Measurements from ENCODE around the gene TMX1.

Gene TMX1

GRCh38 chr14:51248016-51248987 lies 8.3 kb downstream of the TMX1 start:
- no peak for DNase-seq (ENCODE audit: low spot score)
- Histone ChIP-seq H3K4me2 (ENCODE audit: insufficient read depth, low read length, poor library complexity, severe bottlenecking) (no peak overlapping the region), H2AK5ac (ENCODE audit: low read depth, low read length) (no peak overlapping the region), H3K27ac (replicated peaks; ENCODE audit: low read length) (no peak overlapping the region), H2BK5ac (ENCODE audit: low read length) (no peak overlapping the region), H2BK120ac (ENCODE audit: low read depth, low read length) (no peak overlapping the region), H3K27me3 (ENCODE audit: control insufficient read depth in 3 of 3, insufficient read depth in 3 of 3, low read depth in 1 of 3, low read length in 3 of 3) (no peaks in the 10 kb centered on the region), H2BK15ac (ENCODE audit: low read length) (no peak overlapping the region), H3K4me1 (ENCODE audit: control insufficient read depth in 2 of 2, insufficient read depth in 1 of 2, low read depth in 1 of 2, low read length in 2 of 2) (peaks cover 0 to 5% of the 10 kb centered on the region in 2 donors), H3K4ac (ENCODE audit: low read length) (no peak overlapping the region), H3K23ac (ENCODE audit: low read depth, low read length, poor library complexity) (no peak overlapping the region), H3K9ac (ENCODE audit: low read depth, low read length, poor library complexity) (no peak overlapping the region), H3K4me3 (ENCODE audit: low read length in 2 of 2) (no peak overlapping the region), H2AFZ (ENCODE audit: low read length) (no peak overlapping the region), H3K79me1 (ENCODE audit: low read depth, low read length) (peaks cover 2% of the 10 kb centered on the region), H3K18ac (ENCODE audit: low read length) (no peak overlapping the region), H4K91ac (ENCODE audit: low read depth, low read length, poor library complexity) (no peak overlapping the region), H2BK12ac (ENCODE audit: low read length) (no peak overlapping the region), H3K9me3 (replicated peaks in 1 of 2; ENCODE audit: control insufficient read depth in 2 of 2, insufficient read depth in 1 of 2, low read depth in 1 of 2, low read length in 2 of 2) (peaks cover 0 to 2% of the 10 kb centered on the region in 2 donors), H3K14ac (ENCODE audit: low read length) (no peak overlapping the region), H3K36me3 (replicated peaks in 1 of 2; ENCODE audit: control insufficient read depth in 2 of 2, insufficient read depth in 2 of 2, low read length in 2 of 2) (peaks cover 11 to 97% of the 10 kb centered on the region in 2 donors), H4K8ac (ENCODE audit: low read depth, low read length) (no peak overlapping the region)
- WGBS, 2 donors (ENCODE audit: extremely low coverage in 2 of 2, insufficient read length in 2 of 2, insufficient replicate concordance in 1 of 2) = no CpG with 5 or more reads among the region's 4 CpGs

GRCh38 chr14:51251486-51251885 lies 11.4 kb downstream of the TMX1 start:
- Histone ChIP-seq H3K79me1 (ENCODE audit: low read depth, low read length) (no peaks in the 10 kb centered on the region), H4K91ac (ENCODE audit: low read depth, low read length, poor library complexity) (no peak overlapping the region), H2BK5ac (ENCODE audit: low read length) (no peak overlapping the region), H2BK120ac (ENCODE audit: low read depth, low read length) (no peak overlapping the region), H3K4me2 (ENCODE audit: insufficient read depth, low read length, poor library complexity, severe bottlenecking) (no peak overlapping the region), H3K9ac (ENCODE audit: low read depth, low read length, poor library complexity) (no peak overlapping the region), H3K4ac (ENCODE audit: low read length) (no peak overlapping the region), H2BK12ac (ENCODE audit: low read length) (no peak overlapping the region), H3K27ac (replicated peaks; ENCODE audit: low read length) (no peak overlapping the region), H2AK5ac (ENCODE audit: low read depth, low read length) (no peak overlapping the region), H3K14ac (ENCODE audit: low read length) (no peak overlapping the region), H3K23ac (ENCODE audit: low read depth, low read length, poor library complexity) (no peak overlapping the region), H2AFZ (ENCODE audit: low read length) (no peak overlapping the region), H3K4me3 (ENCODE audit: low read length in 2 of 2) (no peak overlapping the region), H3K36me3 (replicated peaks in 1 of 2; ENCODE audit: control insufficient read depth in 2 of 2, insufficient read depth in 2 of 2, low read length in 2 of 2) (peaks cover 8 to 99% of the 10 kb centered on the region in 2 donors), H3K4me1 (ENCODE audit: control insufficient read depth in 2 of 2, insufficient read depth in 1 of 2, low read depth in 1 of 2, low read length in 2 of 2) (no peaks in the 10 kb centered on the region), H3K27me3 (ENCODE audit: control insufficient read depth in 3 of 3, insufficient read depth in 3 of 3, low read depth in 1 of 3, low read length in 3 of 3) (no peaks in the 10 kb centered on the region), H4K8ac (ENCODE audit: low read depth, low read length) (no peak overlapping the region), H3K18ac (ENCODE audit: low read length) (no peak overlapping the region), H3K9me3 (replicated peaks in 1 of 2; ENCODE audit: control insufficient read depth in 2 of 2, insufficient read depth in 1 of 2, low read depth in 1 of 2, low read length in 2 of 2) (peaks cover 0 to 2% of the 10 kb centered on the region in 2 donors), H2BK15ac (ENCODE audit: low read length) (no peak overlapping the region)
- DNase-seq (ENCODE audit: low spot score) = no peak
- WGBS, 2 donors (ENCODE audit: extremely low coverage in 2 of 2, insufficient read length in 2 of 2, insufficient replicate concordance in 1 of 2) = no CpG with 5 or more reads among the region's 4 CpGs

- H2BK120ac ChIP-seq (ENCODE audit: low read depth, low read length) = no peak overlapping the region
- no peak overlapping the region for H3K4me3 ChIP-seq (ENCODE audit: low read length in 2 of 2)
- H2AK5ac ChIP-seq (ENCODE audit: low read depth, low read length) = no peak overlapping the region
- no peak overlapping the region for H3K14ac ChIP-seq (ENCODE audit: low read length)
- no peaks in the 10 kb centered on the region for H3K27me3 ChIP-seq (ENCODE audit: control insufficient read depth in 3 of 3, insufficient read depth in 3 of 3, low read depth in 1 of 3, low read length in 3 of 3)
- no peak overlapping the region for H2AFZ ChIP-seq (ENCODE audit: low read length)
- H3K36me3 ChIP-seq (replicated peaks in 1 of 2; ENCODE audit: control insufficient read depth in 2 of 2, insufficient read depth in 2 of 2, low read length in 2 of 2) = peaks cover 3 to 99% of the 10 kb centered on the region in 2 donors
- no peak overlapping the region for H2BK5ac ChIP-seq (ENCODE audit: low read length)
- H3K9ac ChIP-seq (ENCODE audit: low read depth, low read length, poor library complexity) = no peak overlapping the region
- H3K23ac ChIP-seq (ENCODE audit: low read depth, low read length, poor library complexity) = no peak overlapping the region
- no peaks in the 10 kb centered on the region for H3K79me1 ChIP-seq (ENCODE audit: low read depth, low read length)
- peaks cover 0 to 8% of the 10 kb centered on the region in 2 donors for H3K9me3 ChIP-seq (replicated peaks in 1 of 2; ENCODE audit: control insufficient read depth in 2 of 2, insufficient read depth in 1 of 2, low read depth in 1 of 2, low read length in 2 of 2)
- no peak overlapping the region for H3K18ac ChIP-seq (ENCODE audit: low read length)
- no peak overlapping the region for H2BK12ac ChIP-seq (ENCODE audit: low read length)
- H3K4me2 ChIP-seq (ENCODE audit: insufficient read depth, low read length, poor library complexity, severe bottlenecking) = no peak overlapping the region
- DNase-seq (ENCODE audit: low spot score) = no peak
- H4K8ac ChIP-seq (ENCODE audit: low read depth, low read length) = no peak overlapping the region
- H3K27ac ChIP-seq (replicated peaks; ENCODE audit: low read length) = no peak overlapping the region
- no peak overlapping the region for H2BK15ac ChIP-seq (ENCODE audit: low read length)
- no peak overlapping the region for H4K91ac ChIP-seq (ENCODE audit: low read depth, low read length, poor library complexity)
- H3K4ac ChIP-seq (ENCODE audit: low read length) = no peak overlapping the region
- H3K4me1 ChIP-seq (ENCODE audit: control insufficient read depth in 2 of 2, insufficient read depth in 1 of 2, low read depth in 1 of 2, low read length in 2 of 2) = no peaks in the 10 kb centered on the region
Measured at GRCh38 chr14:51253880-51254279, 13.8 kb downstream of the TMX1 start.

GRCh38 chr14:51258280-51258679 lies 18.2 kb downstream of the TMX1 start:
- Histone ChIP-seq H3K36me3 (replicated peaks in 1 of 2; ENCODE audit: control insufficient read depth in 2 of 2, insufficient read depth in 2 of 2, low read length in 2 of 2) (peaks cover 0 to 77% of the 10 kb centered on the region in 2 donors), H3K9ac (ENCODE audit: low read depth, low read length, poor library complexity) (no peak overlapping the region), H3K27ac (replicated peaks; ENCODE audit: low read length) (no peak overlapping the region), H3K23ac (ENCODE audit: low read depth, low read length, poor library complexity) (no peak overlapping the region), H2AFZ (ENCODE audit: low read length) (no peak overlapping the region), H3K4me3 (ENCODE audit: low read length in 2 of 2) (no peak overlapping the region), H3K4me2 (ENCODE audit: insufficient read depth, low read length, poor library complexity, severe bottlenecking) (no peak overlapping the region), H4K8ac (ENCODE audit: low read depth, low read length) (no peak overlapping the region), H4K91ac (ENCODE audit: low read depth, low read length, poor library complexity) (no peak overlapping the region), H2BK12ac (ENCODE audit: low read length) (no peak overlapping the region), H3K18ac (ENCODE audit: low read length) (no peak overlapping the region), H2BK15ac (ENCODE audit: low read length) (no peak overlapping the region), H2BK5ac (ENCODE audit: low read length) (no peak overlapping the region), H2AK5ac (ENCODE audit: low read depth, low read length) (no peak overlapping the region), H3K79me1 (ENCODE audit: low read depth, low read length) (no peaks in the 10 kb centered on the region), H3K9me3 (replicated peaks in 1 of 2; ENCODE audit: control insufficient read depth in 2 of 2, insufficient read depth in 1 of 2, low read depth in 1 of 2, low read length in 2 of 2) (peaks cover 0 to 8% of the 10 kb centered on the region in 2 donors), H3K4ac (ENCODE audit: low read length) (no peak overlapping the region), H2BK120ac (ENCODE audit: low read depth, low read length) (no peak overlapping the region), H3K27me3 (ENCODE audit: control insufficient read depth in 3 of 3, insufficient read depth in 3 of 3, low read depth in 1 of 3, low read length in 3 of 3) (no peaks in the 10 kb centered on the region), H3K4me1 (ENCODE audit: control insufficient read depth in 2 of 2, insufficient read depth in 1 of 2, low read depth in 1 of 2, low read length in 2 of 2) (peaks cover 0 to 2% of the 10 kb centered on the region in 2 donors), H3K14ac (ENCODE audit: low read length) (no peak overlapping the region)
- DNase-seq (ENCODE audit: low spot score) = no peak
- no CpG with 5 or more reads among the region's 1 CpG for WGBS, 2 donors (ENCODE audit: extremely low coverage in 2 of 2, insufficient read length in 2 of 2, insufficient replicate concordance in 1 of 2)

Measured in neuronal stem cell (in vitro differentiated cells).